Adipocyte (in vitro differentiated cells): Measurements from ENCODE around the gene UNC13B.

ENCODE experiments used
- DNase-seq: peaks from one replicate; pipeline ENCODE4 v3.0.0-alpha.2; 2015; ENCODE audit warnings: low read depth
- H3K27me3 ChIP-seq: replicated peaks from 2 replicates; pipeline ENCODE4 v1.7.0; 2013; ENCODE audit warnings: mild to moderate bottlenecking, low read length, moderate library complexity; ENCODE audit not compliant: control insufficient read depth, insufficient read depth
- H3K36me3 ChIP-seq: 2 replicates; pipeline ENCODE4 v1.7.0; 2013; ENCODE audit warnings: low read length, mild to moderate bottlenecking, moderate library complexity; ENCODE audit not compliant: control insufficient read depth, insufficient read depth, severe bottlenecking
- H3K4me1 ChIP-seq: 2 replicates; pipeline ENCODE4 v1.7.0; 2013; ENCODE audit warnings: mild to moderate bottlenecking, low read length, moderate library complexity; ENCODE audit not compliant: control insufficient read depth, insufficient read depth
- H3K4me3 ChIP-seq: 2 replicates; pipeline ENCODE4 v1.7.0; 2013; ENCODE audit warnings: mild to moderate bottlenecking, low read length, moderate library complexity
- H3K9ac ChIP-seq: 2 replicates; pipeline ENCODE4 v1.7.0; 2013; ENCODE audit warnings: mild to moderate bottlenecking, low read length, moderate library complexity
- H3K9me3 ChIP-seq: 2 replicates; pipeline ENCODE4 v1.7.0; 2013; ENCODE audit warnings: mild to moderate bottlenecking, low read length, moderate library complexity; ENCODE audit not compliant: control insufficient read depth

UNC13B gene

DNA sequence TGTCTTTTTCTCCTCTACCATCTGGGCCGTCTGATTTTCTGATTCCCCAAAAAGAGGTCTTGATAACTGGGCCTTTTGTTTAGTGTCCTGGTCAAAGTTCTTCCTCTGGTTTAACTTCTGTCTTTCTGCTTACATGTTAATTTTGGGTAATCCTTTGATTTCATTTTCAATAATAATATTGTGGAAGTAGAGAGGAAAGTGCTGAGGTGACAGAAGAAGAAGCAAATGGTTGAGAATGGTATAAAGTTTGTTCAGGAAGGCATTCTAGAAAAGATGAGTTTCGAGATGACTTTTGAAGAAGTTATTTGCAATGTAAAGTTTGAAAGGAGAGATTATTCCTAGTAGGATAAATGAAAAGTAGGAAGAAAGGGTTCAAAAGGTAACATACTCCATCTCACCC is 118.1 kb downstream of the UNC13B start:
- H3K27me3 ChIP-seq: no peaks in the 10 kb centered on the region
- DNase-seq: no peak
- H3K4me1 ChIP-seq: peaks cover 19% of the 10 kb centered on the region
- H3K9ac ChIP-seq: no peak overlapping the region
- H3K9me3 ChIP-seq: no peaks in the 10 kb centered on the region
- H3K4me3 ChIP-seq: no peak overlapping the region
- H3K36me3 ChIP-seq: no peaks in the 10 kb centered on the region

DNA sequence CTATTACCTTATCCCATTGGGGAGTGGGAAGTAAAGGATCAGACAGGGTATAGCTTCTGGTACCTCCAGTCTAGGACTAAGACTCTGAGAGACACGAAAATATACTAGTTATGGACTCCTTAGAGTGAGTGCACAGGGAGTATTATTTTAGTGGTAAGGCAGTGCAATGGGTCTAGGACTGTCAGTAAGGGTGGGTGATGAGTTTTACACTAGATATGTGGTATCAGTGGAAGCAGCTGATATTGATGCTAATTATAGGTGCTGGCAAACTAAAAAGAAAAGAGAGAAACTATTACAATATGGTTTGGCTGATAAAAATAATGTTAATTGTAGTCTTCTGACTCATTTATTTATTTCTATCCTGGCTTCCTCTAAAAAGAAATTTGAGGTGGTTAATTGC is 118.6 kb downstream of the UNC13B start:
- no peak overlapping the region for H3K9ac ChIP-seq
- no peaks in the 10 kb centered on the region for H3K9me3 ChIP-seq
- no peak overlapping the region for H3K4me3 ChIP-seq
- no peaks in the 10 kb centered on the region for H3K36me3 ChIP-seq
- DNase-seq: no peak
- H3K27me3 ChIP-seq: no peaks in the 10 kb centered on the region
- peaks cover 19% of the 10 kb centered on the region for H3K4me1 ChIP-seq

DNA sequence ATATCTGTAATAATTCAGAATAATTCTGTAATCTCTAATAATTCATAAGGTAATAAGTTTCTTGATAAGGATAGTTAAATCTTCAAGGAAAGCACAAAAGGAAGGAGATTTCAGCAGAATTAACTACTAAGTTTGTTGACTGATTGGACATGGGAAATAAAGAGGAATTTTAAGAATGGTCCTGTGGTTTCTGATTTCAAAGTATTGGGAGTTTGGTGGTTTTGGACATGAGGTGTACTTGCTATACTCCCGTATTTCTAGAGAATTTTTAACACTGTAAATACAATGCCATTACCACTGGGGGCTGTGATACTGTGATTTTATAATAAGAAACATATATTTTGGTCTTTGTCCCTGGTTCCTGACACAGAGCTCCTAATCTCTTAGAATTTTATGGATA is 123.9 kb downstream of the UNC13B start:
- Histone ChIP-seq H3K36me3 (no peaks in the 10 kb centered on the region), H3K4me1 (peaks cover 8% of the 10 kb centered on the region), H3K4me3 (no peak overlapping the region), H3K9me3 (no peaks in the 10 kb centered on the region), H3K9ac (no peak overlapping the region), H3K27me3 (no peaks in the 10 kb centered on the region)
- DNase-seq: no peak

GRCh38 chr9:35286381-35286780 is 124.6 kb downstream of the UNC13B start:
- no peak for DNase-seq
- Histone ChIP-seq H3K4me3 (no peak overlapping the region), H3K27me3 (no peaks in the 10 kb centered on the region), H3K9me3 (no peaks in the 10 kb centered on the region), H3K9ac (no peak overlapping the region), H3K36me3 (no peaks in the 10 kb centered on the region), H3K4me1 (peaks cover 8% of the 10 kb centered on the region)

DNA sequence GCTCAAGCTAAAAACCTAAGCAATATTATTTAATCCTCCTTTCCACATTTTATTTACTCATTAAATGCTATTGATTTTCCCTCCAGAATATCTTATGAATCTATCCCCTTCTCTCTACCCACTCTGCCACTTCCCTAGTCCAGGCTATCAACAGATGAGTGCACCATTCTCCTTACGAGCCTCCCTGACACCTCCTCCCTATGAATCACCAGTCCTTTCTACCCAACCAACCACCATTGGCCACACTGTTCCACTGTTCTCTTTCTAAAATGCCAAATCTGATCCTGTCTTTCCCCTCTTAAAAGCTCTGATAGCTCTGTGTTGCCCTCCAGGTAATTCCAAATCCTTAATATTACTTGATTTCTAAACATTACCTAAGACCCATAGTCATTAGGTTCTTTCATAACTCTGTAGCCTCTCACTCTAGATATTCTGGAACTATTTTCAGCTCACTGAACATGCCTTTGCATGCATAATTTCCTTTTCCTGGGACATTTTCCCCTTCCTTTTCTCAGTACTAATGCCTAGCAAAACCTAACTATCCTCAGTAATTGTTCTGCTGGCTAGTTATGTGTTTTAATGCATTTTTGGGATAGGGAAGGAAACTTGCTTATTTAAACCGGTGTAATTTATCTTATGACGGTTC is 126.3 kb downstream of the UNC13B start:
- H3K9ac ChIP-seq: no peak overlapping the region
- H3K36me3 ChIP-seq: no peaks in the 10 kb centered on the region
- peaks cover 8% of the 10 kb centered on the region for H3K4me1 ChIP-seq
- no peak for DNase-seq
- H3K27me3 ChIP-seq: no peaks in the 10 kb centered on the region
- H3K4me3 ChIP-seq: no peak overlapping the region
- no peaks in the 10 kb centered on the region for H3K9me3 ChIP-seq

DNA sequence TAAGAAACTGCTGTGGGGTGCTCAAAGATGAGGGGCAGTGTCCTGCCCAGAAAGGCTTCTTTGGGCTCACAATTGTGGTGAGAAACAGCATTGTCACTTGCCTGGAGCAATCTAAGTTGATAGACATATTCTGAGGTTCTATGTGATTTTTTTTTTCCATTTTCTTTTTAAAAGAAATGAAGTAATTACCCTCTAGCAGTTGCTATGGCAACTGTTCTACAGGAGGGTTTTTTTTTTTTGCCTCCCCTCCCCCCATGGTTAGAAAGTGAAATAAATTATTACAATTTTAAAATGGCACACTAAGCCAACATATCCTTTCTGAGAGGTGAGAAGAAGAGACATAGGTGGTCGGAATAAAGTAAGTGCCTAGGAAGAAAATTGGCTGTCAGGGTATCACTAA is 127.0 kb downstream of the UNC13B start:
- H3K36me3 ChIP-seq: no peaks in the 10 kb centered on the region
- H3K4me3 ChIP-seq: no peak overlapping the region
- H3K9me3 ChIP-seq: no peaks in the 10 kb centered on the region
- no peaks in the 10 kb centered on the region for H3K27me3 ChIP-seq
- no peak overlapping the region for H3K9ac ChIP-seq
- DNase-seq: no peak
- H3K4me1 ChIP-seq: peaks cover 8% of the 10 kb centered on the region

DNA sequence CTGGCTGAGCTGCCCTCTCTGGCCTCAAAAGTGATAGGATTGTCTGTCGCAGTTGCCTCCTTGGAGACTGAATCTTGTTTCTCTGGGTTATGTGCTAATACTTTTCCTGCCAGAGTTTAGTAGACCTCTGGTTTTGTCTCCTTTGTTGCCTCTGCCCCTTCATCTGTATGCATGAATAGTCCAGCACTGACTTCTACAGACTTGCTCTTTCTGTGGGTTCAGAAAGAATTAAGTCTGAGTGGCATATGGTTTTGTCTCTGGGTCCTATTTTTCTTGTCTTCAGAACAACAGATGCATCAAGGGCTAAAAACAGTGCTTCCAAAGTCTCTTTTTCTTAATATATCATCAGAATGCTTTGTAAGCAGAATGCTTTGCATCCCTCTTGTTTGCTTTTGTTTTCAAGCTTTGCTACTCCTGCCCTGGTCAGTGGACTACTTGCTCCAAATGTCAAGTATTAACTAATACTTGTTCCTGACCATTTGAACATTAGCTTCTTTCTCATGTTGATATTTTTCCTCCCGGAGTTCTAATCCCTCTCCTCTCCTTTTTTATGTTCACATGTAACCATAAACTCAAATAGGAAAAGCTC is 131.7 kb downstream of the UNC13B start:
- no peak overlapping the region for H3K9ac ChIP-seq
- DNase-seq: no peak
- no peaks in the 10 kb centered on the region for H3K36me3 ChIP-seq
- no peaks in the 10 kb centered on the region for H3K9me3 ChIP-seq
- no peak overlapping the region for H3K4me3 ChIP-seq
- H3K4me1 ChIP-seq: peaks cover 4% of the 10 kb centered on the region
- H3K27me3 ChIP-seq: no peaks in the 10 kb centered on the region

DNA sequence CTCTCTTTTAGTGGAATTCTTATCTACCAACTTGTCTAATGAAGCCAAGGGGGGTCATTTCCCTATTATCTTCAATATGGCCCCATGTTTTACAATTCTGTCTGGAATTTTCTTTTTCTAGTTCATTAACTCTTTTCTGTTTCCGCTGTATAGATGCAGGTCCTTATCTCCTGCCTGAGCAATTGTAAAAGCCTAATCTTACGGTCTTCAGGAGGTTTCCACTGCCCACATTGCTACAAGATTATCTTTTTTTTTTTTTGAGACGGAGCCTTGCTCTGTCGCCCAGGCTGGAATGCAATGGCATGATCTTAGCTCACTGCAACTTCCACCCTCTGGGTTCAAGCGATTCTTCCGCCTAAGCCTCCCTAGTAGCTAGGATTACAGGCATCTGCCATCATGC is 132.3 kb downstream of the UNC13B start:
- no peak for DNase-seq
- no peaks in the 10 kb centered on the region for H3K4me1 ChIP-seq
- no peaks in the 10 kb centered on the region for H3K36me3 ChIP-seq
- no peaks in the 10 kb centered on the region for H3K9me3 ChIP-seq
- no peak overlapping the region for H3K4me3 ChIP-seq
- H3K9ac ChIP-seq: no peak overlapping the region
- no peaks in the 10 kb centered on the region for H3K27me3 ChIP-seq

- DNase-seq: no peak
- H3K9me3 ChIP-seq: no peaks in the 10 kb centered on the region
Measured at GRCh38 chr9:35294556-35294955, 132.7 kb downstream of the UNC13B start.

GRCh38 chr9:35295369-35296036 is 133.7 kb downstream of the UNC13B start:
- Histone ChIP-seq H3K4me3 (no peak overlapping the region), H3K36me3 (no peaks in the 10 kb centered on the region), H3K9me3 (no peaks in the 10 kb centered on the region), H3K9ac (no peak overlapping the region), H3K27me3 (no peaks in the 10 kb centered on the region), H3K4me1 (no peaks in the 10 kb centered on the region)
- DNase-seq: no peak

More at GRCh38 chr9:35294556-35294955, 132.7 kb downstream of the UNC13B start:
- Histone ChIP-seq H3K4me1 (no peaks in the 10 kb centered on the region), H3K36me3 (no peaks in the 10 kb centered on the region), H3K4me3 (no peak overlapping the region), H3K27me3 (no peaks in the 10 kb centered on the region), H3K9ac (no peak overlapping the region)

GRCh38 chr9:35303567-35303966 is 141.8 kb downstream of the UNC13B start:
- Histone ChIP-seq H3K4me1 (peaks cover 5% of the 10 kb centered on the region), H3K36me3 (no peaks in the 10 kb centered on the region), H3K4me3 (no peak overlapping the region), H3K27me3 (no peaks in the 10 kb centered on the region), H3K9ac (no peak overlapping the region), H3K9me3 (no peaks in the 10 kb centered on the region)
- DNase-seq: no peak
